Measurements from ENCODE around the gene ZFP36. TPM values are rescaled to one million over a fixed set of nuclear protein-coding genes. Genes with fewer than 3 reads are reported as not detected.
A peak's percentile ranks its signal among the peaks of the same experiment; 100 is the strongest.

The ZFP36 gene
- total RNA-seq, 2 experiments from 2014 or later: 74.6 to 80.3 TPM

GRCh38 chr19:39401549-39402345, 4.9 kb upstream of the ZFP36 start:
- ChIA-PET POLR2A (interaction anchor here (0.9 to 9.9 kb wide), 13 partner anchors 10 to 131 kb away, joined by 3 to 80 read pairs (median 4); partner anchors contain the start of genes EID2B, MED29, PAF1 and PLEKHG2), CTCF (interaction anchor here (0.6 to 8.5 kb wide), 5 partner anchors 10 to 72 kb away, joined by 3 to 153 read pairs (median 3); partner anchors contain the start of genes MED29, PAF1 and PLEKHG2)
- Mint-ChIP-seq H3K9me3 (no peaks in the 10 kb centered on the region), H3K4me3 (peak overlapping the region; percentile 75), H3K27me3 (no peaks in the 10 kb centered on the region), H3K4me1 (ENCODE audit: low read depth) (peaks cover 74% of the 10 kb centered on the region), H3K27ac (peak overlapping the region; percentile 99), H3K36me3 (ENCODE audit: low read depth) (peaks cover 11% of the 10 kb centered on the region)
- TF ChIP-seq CTCF (IDR thresholded peaks at IDR 0.05): no peak
- peak; percentile 62 for ATAC-seq
- DNase-seq: peak; percentile 95
- intact Hi-C loops (cut with micrococcal nuclease): no loop called here

GRCh38 chr19:39402346-39403300, 4.0 kb upstream of the ZFP36 start:
- ChIA-PET POLR2A (interaction anchor here (0.9 to 9.9 kb wide), 11 partner anchors 9 to 115 kb away, joined by 3 to 80 read pairs (median 6); partner anchors contain the start of genes MED29, PAF1, PLEKHG2 and RPS16), CTCF (interaction anchor here (2.6 to 8.5 kb wide), 2 partner anchors 9 to 11 kb away, joined by 17 to 153 read pairs; partner anchors contain the start of genes MED29, PAF1 and PLEKHG2)

GRCh38 chr19:39403331-39404312, 3.0 kb upstream of the ZFP36 start:
- intact Hi-C loops (cut with micrococcal nuclease): no loop called here
- peak overlapping the region; percentile 99 for H3K27ac Mint-ChIP-seq
- TF ChIP-seq CTCF (IDR thresholded peaks at IDR 0.05): no peak
- no peaks in the 10 kb centered on the region for H3K9me3 Mint-ChIP-seq
- peak overlapping the region; percentile 75 for H3K4me3 Mint-ChIP-seq
- ATAC-seq (peak; percentile 22), DNase-seq (peak; percentile 98)
- ChIA-PET POLR2A (interaction anchor here (0.8 to 4.9 kb wide), 6 partner anchors 11 to 77 kb away, joined by 3 to 37 read pairs (median 4); partner anchors contain the start of genes MED29, PAF1, RPS16 and TIMM50), CTCF (interaction anchor here (2.3 to 8.5 kb wide), 2 partner anchors 8 to 12 kb away, joined by 7 to 153 read pairs; partner anchors contain the start of genes MED29, PAF1 and PLEKHG2)
- peaks cover 60% of the 10 kb centered on the region for H3K4me1 Mint-ChIP-seq (ENCODE audit: low read depth)
- H3K36me3 Mint-ChIP-seq (ENCODE audit: low read depth): peaks cover 26% of the 10 kb centered on the region
- no peaks in the 10 kb centered on the region for H3K27me3 Mint-ChIP-seq

More at GRCh38 chr19:39402346-39403300, 4.0 kb upstream of the ZFP36 start:
- Mint-ChIP-seq H3K4me1 (ENCODE audit: low read depth) (peaks cover 70% of the 10 kb centered on the region), H3K27ac (peak overlapping the region; percentile 99), H3K9me3 (no peaks in the 10 kb centered on the region), H3K27me3 (no peaks in the 10 kb centered on the region), H3K4me3 (peak overlapping the region; percentile 75), H3K36me3 (ENCODE audit: low read depth) (peaks cover 16% of the 10 kb centered on the region)
- peak; percentile 94 for DNase-seq
- no peak for TF ChIP-seq CTCF (IDR thresholded peaks at IDR 0.05)
- intact Hi-C loops (cut with micrococcal nuclease): no loop called here
- peak; percentile 1 for ATAC-seq

Data from activated CD8-positive, alpha-beta T cell treated with anti-CD3 and anti-CD28 coated beads for 36 hours (primary cell).